ENCODE measurements around the gene NKIRAS1.

Gene NKIRAS1

GRCh38 chr3:23952646-23953045 lies 35.9 kb upstream of the NKIRAS1 start (continued):
- TF ChIP-seq ZNF518A (tag by site-specific recombination; conservative IDR thresholded peaks at IDR 0.05; ENCODE audit: low read depth), result no peak
- no peak for TF ChIP-seq ZNF416 (tag by site-specific recombination; IDR thresholded peaks at IDR 0.05)
- TF ChIP-seq SCRT1 (tag by site-specific recombination; IDR thresholded peaks at IDR 0.05; ENCODE audit: borderline replicate concordance), result peak; percentile 44; the same call in 1 of the 2 replicates
- TF ChIP-seq, protein P1, sequence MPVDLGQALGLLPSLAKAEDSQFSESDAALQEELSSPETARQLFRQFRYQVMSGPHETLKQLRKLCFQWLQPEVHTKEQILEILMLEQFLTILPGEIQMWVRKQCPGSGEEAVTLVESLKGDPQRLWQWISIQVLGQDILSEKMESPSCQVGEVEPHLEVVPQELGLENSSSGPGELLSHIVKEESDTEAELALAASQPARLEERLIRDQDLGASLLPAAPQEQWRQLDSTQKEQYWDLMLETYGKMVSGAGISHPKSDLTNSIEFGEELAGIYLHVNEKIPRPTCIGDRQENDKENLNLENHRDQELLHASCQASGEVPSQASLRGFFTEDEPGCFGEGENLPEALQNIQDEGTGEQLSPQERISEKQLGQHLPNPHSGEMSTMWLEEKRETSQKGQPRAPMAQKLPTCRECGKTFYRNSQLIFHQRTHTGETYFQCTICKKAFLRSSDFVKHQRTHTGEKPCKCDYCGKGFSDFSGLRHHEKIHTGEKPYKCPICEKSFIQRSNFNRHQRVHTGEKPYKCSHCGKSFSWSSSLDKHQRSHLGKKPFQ (tag by site-specific recombination; IDR thresholded peaks at IDR 0.05), result no peak
- TF ChIP-seq, protein P2, sequence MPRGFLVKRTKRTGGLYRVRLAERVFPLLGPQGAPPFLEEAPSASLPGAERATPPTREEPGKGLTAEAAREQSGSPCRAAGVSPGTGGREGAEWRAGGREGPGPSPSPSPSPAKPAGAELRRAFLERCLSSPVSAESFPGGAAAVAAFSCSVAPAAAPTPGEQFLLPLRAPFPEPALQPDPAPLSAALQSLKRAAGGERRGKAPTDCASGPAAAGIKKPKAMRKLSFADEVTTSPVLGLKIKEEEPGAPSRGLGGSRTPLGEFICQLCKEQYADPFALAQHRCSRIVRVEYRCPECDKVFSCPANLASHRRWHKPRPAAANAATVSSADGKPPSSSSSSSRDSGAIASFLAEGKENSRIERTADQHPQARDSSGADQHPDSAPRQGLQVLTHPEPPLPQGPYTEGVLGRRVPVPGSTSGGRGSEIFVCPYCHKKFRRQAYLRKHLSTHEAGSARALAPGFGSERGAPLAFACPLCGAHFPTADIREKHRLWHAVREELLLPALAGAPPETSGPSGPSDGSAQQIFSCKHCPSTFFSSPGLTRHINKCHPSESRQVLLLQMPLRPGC (tag by site-specific recombination; IDR thresholded peaks at IDR 0.05), result no peak
- no peak for TF ChIP-seq MZF1 (tag by site-specific recombination; IDR thresholded peaks at IDR 0.05; ENCODE audit: borderline replicate concordance)
- TF ChIP-seq ZNF121 (tag by site-specific recombination; IDR thresholded peaks at IDR 0.05), result peak; percentile 82
- TF ChIP-seq, protein P3, sequence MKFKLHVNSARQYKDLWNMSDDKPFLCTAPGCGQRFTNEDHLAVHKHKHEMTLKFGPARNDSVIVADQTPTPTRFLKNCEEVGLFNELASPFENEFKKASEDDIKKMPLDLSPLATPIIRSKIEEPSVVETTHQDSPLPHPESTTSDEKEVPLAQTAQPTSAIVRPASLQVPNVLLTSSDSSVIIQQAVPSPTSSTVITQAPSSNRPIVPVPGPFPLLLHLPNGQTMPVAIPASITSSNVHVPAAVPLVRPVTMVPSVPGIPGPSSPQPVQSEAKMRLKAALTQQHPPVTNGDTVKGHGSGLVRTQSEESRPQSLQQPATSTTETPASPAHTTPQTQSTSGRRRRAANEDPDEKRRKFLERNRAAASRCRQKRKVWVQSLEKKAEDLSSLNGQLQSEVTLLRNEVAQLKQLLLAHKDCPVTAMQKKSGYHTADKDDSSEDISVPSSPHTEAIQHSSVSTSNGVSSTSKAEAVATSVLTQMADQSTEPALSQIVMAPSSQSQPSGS (tag by site-specific recombination; IDR thresholded peaks at IDR 0.05; ENCODE audit: low read depth), result no peak
- TF ChIP-seq ZNF785 (tag by site-specific recombination; IDR thresholded peaks at IDR 0.05), result no peak
- TF ChIP-seq MEIS1 (CRISPR knock-in tag; IDR thresholded peaks at IDR 0.05; ENCODE audit: borderline replicate concordance), result no peak
- TF ChIP-seq, protein P4, sequence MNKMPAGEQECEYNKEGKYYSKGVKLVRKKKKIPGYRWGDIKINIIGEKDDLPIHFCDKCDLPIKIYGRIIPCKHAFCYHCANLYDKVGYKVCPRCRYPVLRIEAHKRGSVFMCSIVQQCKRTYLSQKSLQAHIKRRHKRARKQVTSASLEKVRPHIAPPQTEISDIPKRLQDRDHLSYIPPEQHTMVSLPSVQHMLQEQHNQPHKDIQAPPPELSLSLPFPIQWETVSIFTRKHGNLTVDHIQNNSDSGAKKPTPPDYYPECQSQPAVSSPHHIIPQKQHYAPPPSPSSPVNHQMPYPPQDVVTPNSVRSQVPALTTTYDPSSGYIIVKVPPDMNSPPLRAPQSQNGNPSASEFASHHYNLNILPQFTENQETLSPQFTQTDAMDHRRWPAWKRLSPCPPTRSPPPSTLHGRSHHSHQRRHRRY (tag by site-specific recombination; IDR thresholded peaks at IDR 0.05), result no peak
- 0 out of 2 replicates have a peak, but pooled peaks have one; percentile 30 for TF ChIP-seq FEZF1 (tag by site-specific recombination; IDR thresholded peaks at IDR 0.05)
- peak; percentile 54; the same call in 1 of the 2 replicates for TF ChIP-seq ZNF580 (tag by site-specific recombination; IDR thresholded peaks at IDR 0.05)
- peak; percentile 35; the same call in 1 of the 2 replicates for TF ChIP-seq ZSCAN5A (tag by site-specific recombination; IDR thresholded peaks at IDR 0.05)
- peak; percentile 65 for TF ChIP-seq ZXDB (tag by site-specific recombination; IDR thresholded peaks at IDR 0.05)
- no peak for TF ChIP-seq ZNF555 (tag by site-specific recombination; conservative IDR thresholded peaks at IDR 0.05)
- 0 out of 2 replicates have a peak, but pooled peaks have one; percentile 28 for TF ChIP-seq ZSCAN30 (tag by site-specific recombination; IDR thresholded peaks at IDR 0.05)
- TF ChIP-seq PRDM4 (tag by site-specific recombination; IDR thresholded peaks at IDR 0.05), result no peak; the same call in 1 of the 2 replicates
- no peak for TF ChIP-seq ZNF138 (tag by site-specific recombination; IDR thresholded peaks at IDR 0.05; ENCODE audit: borderline replicate concordance)
- TF ChIP-seq ZFP3 (tag by site-specific recombination; IDR thresholded peaks at IDR 0.05; ENCODE audit: low read depth), result no peak
- no peak for TF ChIP-seq ZNF791 (tag by site-specific recombination; IDR thresholded peaks at IDR 0.05)
- no peak for TF ChIP-seq ZNF473 (tag by site-specific recombination; IDR thresholded peaks at IDR 0.05)
- no peak for TF ChIP-seq ZNF24 (tag by site-specific recombination; IDR thresholded peaks at IDR 0.05)
- TF ChIP-seq GLI2 (tag by site-specific recombination; IDR thresholded peaks at IDR 0.05; ENCODE audit: borderline replicate concordance, low read depth), result no peak
- 0 out of 2 replicates have a peak, but pooled peaks have one; percentile 17 for TF ChIP-seq ZNF423 (tag by site-specific recombination; IDR thresholded peaks at IDR 0.05)
